Sigmoid colon (tissue), 3 donors: ENCODE data around the gene ZNF451.

Source experiments
- CTCF ChIP-seq, 4 experiments: fragments of 450-650 bp in 3 of 4; fragments of 200-600 bp in 1 of 4; IDR thresholded peaks; one replicate each; pipeline ENCODE4 v1.5.1; 2016 to 2019; ENCODE audit warnings: antibody characterized with exemption in 4 of 4, mild to moderate bottlenecking in 3 of 4, moderate library complexity in 2 of 4
- POLR2A ChIP-seq, 2 donors: fragments of 450-650 bp; IDR thresholded peaks; one replicate each; pipeline ENCODE4 v1.6.1; 2016; ENCODE audit warnings: antibody characterized with exemption in 2 of 2, mild to moderate bottlenecking in 2 of 2, moderate library complexity in 2 of 2

GRCh38 chr6:57162028-57162427, 72.0 kb downstream of the ZNF451 start:
- TF ChIP-seq CTCF (IDR thresholded peaks at IDR 0.05) (no peak), POLR2A (IDR thresholded peaks at IDR 0.05) (no peak)
